Nephron progenitor cell (in vitro differentiated cells): ENCODE measurements around the gene GHDC.
"Not testable (repeated sequence)": the region's sequence is repeated elsewhere in the genome, so short reads cannot be mapped to it uniquely, and the experiment has no call there.

Source experiments
- DNase-seq: peaks from one replicate; pipeline ENCODE4 v3.0.0; 2021
- H3K27ac Mint-ChIP-seq: 2 replicates; pipeline ENCODE4 v1.8.0; 2021; ENCODE audit warnings: mild to moderate bottlenecking, moderate library complexity, mixed read lengths
- H3K27me3 Mint-ChIP-seq: 2 replicates; pipeline ENCODE4 v1.8.0; 2021; ENCODE audit warnings: mild to moderate bottlenecking, low read depth, mixed read lengths; ENCODE audit not compliant: poor library complexity
- H3K36me3 Mint-ChIP-seq: 2 replicates; pipeline ENCODE4 v1.8.0; 2021; ENCODE audit warnings: low read depth, mixed read lengths
- H3K4me1 Mint-ChIP-seq: 2 replicates; pipeline ENCODE4 v1.8.0; 2021; ENCODE audit warnings: mixed read lengths
- H3K4me3 Mint-ChIP-seq: 2 replicates; pipeline ENCODE4 v1.8.0; 2021; ENCODE audit warnings: mild to moderate bottlenecking, moderate library complexity, mixed read lengths
- H3K9me3 Mint-ChIP-seq: 2 replicates; pipeline ENCODE4 v1.8.0; 2021; ENCODE audit warnings: mild to moderate bottlenecking, moderate library complexity, mixed read lengths
- CTCF ChIP-seq: fragments of 200-600 bp; sonication (generic); IDR thresholded peaks from 2 replicates; pipeline ENCODE4 v1.5.0; 2021; ENCODE audit warnings: antibody characterized with exemption

GHDC gene

GRCh38 chr17:42190491-42191274, 3.6 kb downstream of the GHDC start:
- no peak for TF ChIP-seq CTCF
- no peak for DNase-seq
- H3K27ac Mint-ChIP-seq = no peak overlapping the region
- H3K4me1 Mint-ChIP-seq = peaks cover 22% of the 10 kb centered on the region
- peaks cover 20% of the 10 kb centered on the region for H3K27me3 Mint-ChIP-seq
- no peaks in the 10 kb centered on the region for H3K36me3 Mint-ChIP-seq
- H3K9me3 Mint-ChIP-seq = no peaks in the 10 kb centered on the region
- H3K4me3 Mint-ChIP-seq = no peak overlapping the region

GRCh38 chr17:42189651-42189965, 4.7 kb downstream of the GHDC start:
- TF ChIP-seq CTCF = no peak
- no peak for DNase-seq
- Mint-ChIP-seq H3K9me3 (no peaks in the 10 kb centered on the region), H3K4me3 (no peak overlapping the region), H3K36me3 (no peaks in the 10 kb centered on the region), H3K27me3 (peaks cover 31% of the 10 kb centered on the region), H3K4me1 (peaks cover 29% of the 10 kb centered on the region), H3K27ac (no peak overlapping the region)

GRCh38 chr17:42188749-42189650, 5.3 kb downstream of the GHDC start:
- no peak for DNase-seq
- no peaks in the 10 kb centered on the region for H3K36me3 Mint-ChIP-seq
- peaks cover 25% of the 10 kb centered on the region for H3K4me1 Mint-ChIP-seq
- no peaks in the 10 kb centered on the region for H3K9me3 Mint-ChIP-seq
- H3K4me3 Mint-ChIP-seq = no peak overlapping the region
- no peak for TF ChIP-seq CTCF
- H3K27ac Mint-ChIP-seq = no peak overlapping the region
- peaks cover 32% of the 10 kb centered on the region for H3K27me3 Mint-ChIP-seq

- Mint-ChIP-seq H3K9me3 (no peaks in the 10 kb centered on the region), H3K36me3 (no peaks in the 10 kb centered on the region), H3K4me1 (peaks cover 24% of the 10 kb centered on the region), H3K27me3 (peaks cover 44% of the 10 kb centered on the region), H3K27ac (no peak overlapping the region), H3K4me3 (no peak overlapping the region)
- DNase-seq = no peak
- TF ChIP-seq CTCF = no peak
Observed at GRCh38 chr17:42187833-42188232, 6.5 kb downstream of the GHDC start.

GRCh38 chr17:42186191-42186590, 8.1 kb downstream of the GHDC start:
- not testable (repeated sequence) for H3K27ac Mint-ChIP-seq, DNase-seq, H3K36me3 Mint-ChIP-seq, H3K9me3 Mint-ChIP-seq, H3K4me3 Mint-ChIP-seq
- Mint-ChIP-seq H3K4me1 (peaks cover 24% of the 10 kb centered on the region), H3K27me3 (peaks cover 60% of the 10 kb centered on the region)

- Mint-ChIP-seq H3K4me3 (no peak overlapping the region), H3K27ac (no peak overlapping the region), H3K36me3 (no peaks in the 10 kb centered on the region), H3K27me3 (peaks cover 65% of the 10 kb centered on the region), H3K4me1 (peaks cover 24% of the 10 kb centered on the region), H3K9me3 (no peaks in the 10 kb centered on the region)
- DNase-seq = no peak
- no peak for TF ChIP-seq CTCF
Observed at GRCh38 chr17:42185621-42185930, 8.7 kb downstream of the GHDC start.
